ENCODE data around the gene FTO. TPM values are rescaled to one million over a fixed set of nuclear protein-coding genes. Genes with fewer than 3 reads are reported as not detected.

FTO gene
- total RNA-seq, 1 experiment from 2014 or later = 55.0 TPM

DNA sequence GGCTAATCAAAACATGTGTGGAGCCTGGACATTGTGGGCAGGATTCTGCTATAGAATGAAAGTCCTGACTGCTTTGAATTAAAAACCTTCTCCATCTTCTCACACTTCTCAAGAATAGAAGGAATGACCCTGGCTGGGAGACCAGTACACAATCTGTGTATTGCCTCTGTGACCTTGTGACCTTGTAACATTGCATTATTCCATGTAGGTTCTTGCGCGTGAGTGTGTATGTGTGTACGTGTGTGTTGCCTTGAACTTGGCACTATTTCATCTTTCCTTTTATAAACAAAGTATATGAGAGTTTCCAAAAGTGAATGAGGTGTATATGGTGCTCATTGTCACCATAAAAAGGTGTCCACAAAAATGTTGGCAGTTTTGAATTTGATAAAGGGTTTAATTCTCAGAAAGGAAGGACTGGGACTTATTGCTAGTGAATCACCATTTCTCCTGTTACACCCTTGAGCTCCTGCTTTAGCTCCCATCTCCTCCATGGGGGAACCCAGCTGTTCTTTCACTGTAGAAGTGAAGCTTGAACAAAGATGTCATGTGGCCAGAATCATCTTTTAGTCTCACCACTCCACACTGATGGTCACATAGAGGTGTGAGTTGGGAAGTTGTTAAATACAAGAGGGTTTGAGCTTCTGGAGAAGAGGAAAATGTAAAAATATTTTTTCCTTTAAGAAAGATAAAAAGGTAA, 244.9 kb downstream of the FTO start:
- Mint-ChIP-seq H3K36me3 (ENCODE audit: insufficient read depth, unreplicated experiment) (peaks cover 6% of the 10 kb centered on the region), H3K27ac (ENCODE audit: low read depth, unreplicated experiment) (no peak overlapping the region), H3K27me3 (ENCODE audit: insufficient read depth, unreplicated experiment) (no peaks in the 10 kb centered on the region), H3K4me1 (ENCODE audit: insufficient read depth, unreplicated experiment) (peaks cover 13% of the 10 kb centered on the region), H3K9me3 (ENCODE audit: unreplicated experiment) (no peaks in the 10 kb centered on the region), H3K4me3 (ENCODE audit: unreplicated experiment) (no peak overlapping the region)
- intact Hi-C loops (cut with micrococcal nuclease) = loop anchor here (10.0 kb wide), 1 partner anchor 174 kb away; no protein-coding TSS in a partner anchor
- no peak for DNase-seq (ENCODE audit: unreplicated experiment)
- POLR2A ChIA-PET = interaction anchor here (0.6 to 1.4 kb wide), 2 partner anchors 337 to 1510 kb away, joined by 3 read pairs; no protein-coding TSS in a partner anchor
- CTCF ChIA-PET = interaction anchor here (0.7 to 1.3 kb wide), 3 partner anchors 11 to 1516 kb away, joined by 3 read pairs; no protein-coding TSS in a partner anchor
- BruUV-seq (replicated peaks) = no TSS peak
- TF ChIP-seq, protein P1, sequence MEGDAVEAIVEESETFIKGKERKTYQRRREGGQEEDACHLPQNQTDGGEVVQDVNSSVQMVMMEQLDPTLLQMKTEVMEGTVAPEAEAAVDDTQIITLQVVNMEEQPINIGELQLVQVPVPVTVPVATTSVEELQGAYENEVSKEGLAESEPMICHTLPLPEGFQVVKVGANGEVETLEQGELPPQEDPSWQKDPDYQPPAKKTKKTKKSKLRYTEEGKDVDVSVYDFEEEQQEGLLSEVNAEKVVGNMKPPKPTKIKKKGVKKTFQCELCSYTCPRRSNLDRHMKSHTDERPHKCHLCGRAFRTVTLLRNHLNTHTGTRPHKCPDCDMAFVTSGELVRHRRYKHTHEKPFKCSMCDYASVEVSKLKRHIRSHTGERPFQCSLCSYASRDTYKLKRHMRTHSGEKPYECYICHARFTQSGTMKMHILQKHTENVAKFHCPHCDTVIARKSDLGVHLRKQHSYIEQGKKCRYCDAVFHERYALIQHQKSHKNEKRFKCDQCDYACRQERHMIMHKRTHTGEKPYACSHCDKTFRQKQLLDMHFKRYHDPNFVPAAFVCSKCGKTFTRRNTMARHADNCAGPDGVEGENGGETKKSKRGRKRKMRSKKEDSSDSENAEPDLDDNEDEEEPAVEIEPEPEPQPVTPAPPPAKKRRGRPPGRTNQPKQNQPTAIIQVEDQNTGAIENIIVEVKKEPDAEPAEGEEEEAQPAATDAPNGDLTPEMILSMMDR (IDR thresholded peaks at IDR 0.05; ENCODE audit: unreplicated experiment) = no peak

DNA sequence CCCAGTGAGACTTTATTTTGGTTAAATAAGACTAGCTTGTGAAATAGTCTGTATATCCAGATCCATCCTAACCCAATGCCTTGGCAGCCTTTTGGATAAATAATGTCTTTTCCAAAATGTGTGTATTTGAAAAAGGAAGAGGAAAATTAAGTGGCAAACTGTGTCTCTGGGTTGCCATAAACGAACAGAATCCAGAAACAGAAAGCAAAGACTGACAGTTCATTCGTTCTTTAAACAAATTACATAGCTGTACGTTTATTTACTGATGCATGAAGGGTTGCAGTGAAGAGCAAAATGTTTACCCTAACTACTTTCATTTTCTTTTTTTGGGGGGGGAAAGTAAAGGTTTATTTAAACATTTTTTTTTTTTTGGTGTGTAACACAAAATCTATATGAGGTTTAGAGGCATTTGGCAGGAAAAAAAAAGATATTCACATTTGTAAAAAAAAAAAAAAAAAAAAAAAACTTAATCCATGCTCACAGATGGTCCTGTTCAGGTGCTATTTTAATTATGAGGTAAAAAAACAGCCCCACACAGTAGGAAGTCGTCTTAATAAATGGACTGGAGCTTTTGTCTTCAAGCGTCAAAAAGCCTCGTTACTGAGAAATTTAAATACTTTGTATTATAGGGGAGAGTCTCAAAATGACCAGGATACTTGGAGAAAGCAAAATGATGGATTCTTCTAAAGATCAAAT, 245.9 kb downstream of the FTO start:
- TF ChIP-seq, protein P1 (IDR thresholded peaks at IDR 0.05; ENCODE audit: unreplicated experiment) = no peak
- BruUV-seq (replicated peaks) = no TSS peak
- no peak for DNase-seq (ENCODE audit: unreplicated experiment)
- intact Hi-C loops (cut with micrococcal nuclease) = loop anchor here (10.0 kb wide), 1 partner anchor 175 kb away; no protein-coding TSS in a partner anchor
- no peak overlapping the region for H3K4me3 Mint-ChIP-seq (ENCODE audit: unreplicated experiment)
- H3K4me1 Mint-ChIP-seq (ENCODE audit: insufficient read depth, unreplicated experiment) = peaks cover 9% of the 10 kb centered on the region
- H3K27me3 Mint-ChIP-seq (ENCODE audit: insufficient read depth, unreplicated experiment) = no peaks in the 10 kb centered on the region
- ChIA-PET POLR2A (interaction anchor here (0.7 to 1.4 kb wide), 3 partner anchors 13 to 336 kb away, joined by 3 read pairs; no protein-coding TSS in a partner anchor), CTCF (interaction anchor here (0.6 to 1.5 kb wide), 5 partner anchors 10 to 1580 kb away, joined by 3 to 4 read pairs (median 3); no protein-coding TSS in a partner anchor)
- H3K36me3 Mint-ChIP-seq (ENCODE audit: insufficient read depth, unreplicated experiment) = peaks cover 6% of the 10 kb centered on the region
- H3K27ac Mint-ChIP-seq (ENCODE audit: low read depth, unreplicated experiment) = no peak overlapping the region
- no peaks in the 10 kb centered on the region for H3K9me3 Mint-ChIP-seq (ENCODE audit: unreplicated experiment)

- DNase-seq (ENCODE audit: unreplicated experiment) = no peak
- intact Hi-C loops (cut with micrococcal nuclease) = no loop called here
- POLR2A ChIA-PET = interaction anchor here (0.6 kb wide), 2 partner anchors 9 to 10 kb away, joined by 3 read pairs; no protein-coding TSS in a partner anchor
- peaks cover 6% of the 10 kb centered on the region for H3K36me3 Mint-ChIP-seq (ENCODE audit: insufficient read depth, unreplicated experiment)
- TF ChIP-seq, protein P1 (IDR thresholded peaks at IDR 0.05; ENCODE audit: unreplicated experiment) = no peak
- peaks cover 9% of the 10 kb centered on the region for H3K4me1 Mint-ChIP-seq (ENCODE audit: insufficient read depth, unreplicated experiment)
- BruUV-seq (replicated peaks) = no TSS peak
- no peak overlapping the region for H3K4me3 Mint-ChIP-seq (ENCODE audit: unreplicated experiment)
- CTCF ChIA-PET = interaction anchor here (1.5 to 1.6 kb wide), 2 partner anchors 177 to 1421 kb away, joined by 4 to 5 read pairs; no protein-coding TSS in a partner anchor
- H3K27ac Mint-ChIP-seq (ENCODE audit: low read depth, unreplicated experiment) = no peak overlapping the region
- H3K9me3 Mint-ChIP-seq (ENCODE audit: unreplicated experiment) = no peaks in the 10 kb centered on the region
- H3K27me3 Mint-ChIP-seq (ENCODE audit: insufficient read depth, unreplicated experiment) = no peaks in the 10 kb centered on the region
Observed at GRCh38 chr16:53950677-53951076, 246.7 kb downstream of the FTO start.

Measured in MCF 10A (cell line).